NCI-H2081 (cell line): ENCODE results near the gene TRMT44.
"Not testable (repeated sequence)": the region's sequence is repeated elsewhere in the genome, so short reads cannot be mapped to it uniquely, and the experiment has no call there.

Experiments used
- DNase-seq, 2 experiments: peaks; one replicate each; lab custom pipeline; 2025; lab: John Stamatoyannopoulos, UW

Gene TRMT44

DNA sequence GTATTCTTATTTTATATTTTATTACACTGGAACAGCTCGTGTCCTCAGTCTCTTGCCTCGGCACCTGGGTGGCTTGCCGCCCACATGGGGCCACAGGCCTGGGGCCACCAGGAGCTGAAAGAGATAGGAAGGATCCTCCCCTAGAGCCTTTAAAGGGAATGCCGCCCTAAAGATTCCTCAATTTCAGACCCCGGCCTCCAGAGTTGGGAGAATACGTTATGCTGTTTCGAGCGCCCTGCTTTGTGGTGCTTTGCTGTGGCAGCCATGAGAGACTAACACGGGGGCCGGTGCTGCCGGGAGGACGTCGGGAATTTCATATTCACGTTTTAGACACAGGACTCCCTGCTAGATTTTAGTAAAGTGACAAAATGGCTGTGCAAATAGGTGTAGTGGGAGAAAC lies 33.3 kb upstream of the TRMT44 start:
- DNase-seq = no peak

DNA sequence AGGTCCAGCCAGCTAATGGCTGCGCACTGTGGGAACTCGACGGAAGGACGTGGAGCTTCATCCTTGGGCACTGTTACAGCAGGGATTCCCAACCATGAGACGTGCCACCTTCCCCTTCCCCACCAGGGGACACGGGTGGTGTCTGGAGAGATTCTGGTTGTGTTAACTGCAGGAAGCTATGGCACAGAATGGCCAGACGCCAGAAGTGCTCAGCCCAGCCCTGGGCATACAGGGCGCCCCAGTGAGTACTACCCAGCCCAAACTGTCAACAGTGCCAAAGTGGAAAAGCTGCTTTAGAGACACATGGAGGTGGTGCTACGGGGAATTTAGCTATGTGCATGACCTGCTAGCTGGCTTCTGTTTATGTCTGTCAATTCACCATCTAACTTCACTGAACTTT lies 32.8 kb upstream of the TRMT44 start:
- DNase-seq = peak in 1 of 2 experiments; percentile 24

DNA sequence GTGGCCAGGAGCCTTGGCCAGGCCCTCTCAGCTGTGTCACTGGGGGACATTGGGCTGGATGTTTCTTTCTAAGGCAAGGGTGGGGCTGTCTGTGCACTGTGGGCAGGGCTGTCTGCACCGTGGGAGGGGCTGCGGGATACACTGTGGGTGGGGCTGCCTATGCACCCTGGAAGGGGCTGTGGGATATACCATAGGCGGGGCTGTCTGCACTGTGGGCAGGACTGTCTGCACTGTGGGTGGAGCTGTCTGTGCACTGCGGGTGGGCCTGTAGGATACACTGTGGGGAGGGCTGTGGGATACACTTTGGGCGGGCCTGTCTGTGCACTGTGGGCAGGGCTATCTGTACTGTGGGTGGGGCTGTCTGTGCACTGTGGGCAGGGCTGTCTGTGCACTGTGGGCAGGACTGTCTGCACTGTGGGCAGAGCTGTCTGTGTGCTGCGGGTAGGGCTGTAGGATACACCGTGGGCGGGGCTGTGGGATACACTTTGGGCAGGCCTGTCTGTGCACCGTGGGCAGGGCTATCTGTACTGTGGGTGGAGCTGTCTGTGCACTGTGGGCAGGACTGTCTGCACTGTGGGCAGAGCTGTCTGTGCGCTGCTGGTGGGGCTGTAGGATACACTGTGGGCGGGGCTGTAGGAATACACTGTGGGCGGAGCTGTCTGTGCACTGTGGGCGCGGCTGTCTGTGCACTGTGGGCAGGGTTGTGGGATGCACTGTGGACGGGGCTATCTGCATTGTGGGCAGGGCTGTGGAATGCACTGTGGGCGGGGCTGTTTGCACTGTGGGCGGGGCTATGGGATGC lies 31.1 kb upstream of the TRMT44 start:
- DNase-seq = no peak

DNA sequence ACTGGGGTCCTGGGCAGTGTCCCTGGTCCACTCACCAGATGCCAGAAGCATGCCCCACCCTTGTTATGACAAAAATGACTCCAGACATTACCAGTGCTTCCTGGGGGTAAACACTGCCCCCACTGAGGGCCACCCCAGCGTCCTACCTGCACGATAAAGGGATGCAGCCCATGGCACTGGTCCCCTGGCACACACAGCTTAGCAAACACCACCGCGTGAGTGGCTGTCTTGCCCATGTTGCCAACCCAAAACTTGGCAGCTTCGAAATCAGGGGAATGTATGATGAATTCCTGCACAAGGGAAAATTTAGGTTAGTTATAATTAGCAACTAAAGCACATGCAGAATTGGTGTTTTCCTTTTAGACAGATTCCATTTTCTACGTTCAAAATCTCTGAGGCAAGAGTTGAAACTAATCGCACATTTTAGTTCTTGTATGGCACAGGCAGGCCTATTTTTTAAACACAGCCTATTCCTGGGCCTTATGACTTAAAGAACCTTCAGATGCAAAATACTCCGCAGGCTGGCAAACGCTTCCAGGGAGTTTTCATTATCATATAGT lies 30.4 kb upstream of the TRMT44 start:
- DNase-seq = no peak

DNA sequence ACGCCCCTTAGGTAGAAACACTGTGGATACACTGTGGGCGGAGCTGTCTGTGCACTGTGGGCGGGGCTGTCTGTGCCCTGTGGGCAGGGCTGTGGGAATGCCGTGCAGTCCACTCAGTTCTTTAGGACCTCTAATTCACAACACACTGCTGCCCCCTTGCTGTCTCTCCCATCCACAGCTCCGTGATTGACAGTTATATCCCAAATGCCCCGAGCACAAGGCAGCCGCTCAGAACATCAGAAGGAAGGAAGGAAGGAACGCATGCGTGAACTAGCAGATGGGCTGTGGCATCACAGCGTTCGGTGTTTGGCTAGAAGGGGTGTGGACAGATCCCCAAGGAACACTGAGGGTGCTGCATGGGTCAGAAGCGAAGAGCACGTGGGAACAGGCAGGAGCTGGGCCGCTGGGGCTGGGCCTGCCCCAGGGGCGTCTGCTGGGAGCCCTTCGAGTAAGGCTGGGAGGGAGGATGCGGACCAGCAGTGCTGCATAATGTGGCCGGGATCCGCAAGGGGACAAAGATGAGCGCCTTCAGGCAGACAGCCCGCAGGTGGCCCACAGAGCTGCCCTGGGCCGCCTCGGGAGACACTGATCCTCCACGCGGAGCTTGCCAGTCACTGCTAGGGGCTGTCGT lies 29.8 kb upstream of the TRMT44 start:
- DNase-seq = peak; percentile 34 to 48

DNA sequence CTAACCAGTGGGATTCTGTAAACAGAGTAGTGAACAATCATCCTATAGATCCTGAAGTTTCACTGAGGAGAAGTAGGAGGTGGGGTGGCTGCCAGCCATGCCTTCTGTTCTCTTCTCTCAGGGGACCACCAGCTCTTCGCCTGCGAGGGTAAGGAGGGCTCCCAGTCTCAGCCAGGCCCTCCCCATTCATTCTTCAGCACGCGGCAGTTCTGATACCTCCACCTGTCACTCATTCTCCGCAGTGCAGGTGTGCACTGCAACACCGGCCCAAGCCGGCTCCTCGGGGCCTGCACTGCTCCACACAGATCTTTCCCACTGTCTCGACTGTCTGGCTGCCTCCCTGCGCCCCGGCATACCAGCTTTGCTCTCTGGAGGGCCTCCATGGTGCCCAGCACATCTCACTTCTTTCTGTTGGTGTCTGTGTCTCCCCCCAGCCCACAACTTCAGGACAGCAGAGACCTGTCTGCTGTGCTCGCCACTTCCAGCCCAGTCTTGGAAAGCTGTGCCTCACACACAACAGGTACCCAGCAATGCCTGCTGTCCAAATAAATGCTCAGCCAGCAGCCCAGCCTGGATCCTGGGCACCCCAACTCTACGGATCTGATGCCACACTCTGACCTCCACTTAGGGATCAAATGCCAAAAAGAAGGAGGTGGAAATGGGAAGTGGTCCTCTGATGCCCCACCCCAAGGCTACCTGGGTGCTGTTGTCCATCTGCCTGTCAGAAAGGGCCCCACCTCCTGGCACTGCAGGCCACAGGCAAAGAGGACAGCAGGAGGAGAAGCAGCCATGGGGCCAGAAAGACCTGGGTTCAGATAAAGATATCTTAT lies 29.0 kb upstream of the TRMT44 start:
- no peak for DNase-seq

DNA sequence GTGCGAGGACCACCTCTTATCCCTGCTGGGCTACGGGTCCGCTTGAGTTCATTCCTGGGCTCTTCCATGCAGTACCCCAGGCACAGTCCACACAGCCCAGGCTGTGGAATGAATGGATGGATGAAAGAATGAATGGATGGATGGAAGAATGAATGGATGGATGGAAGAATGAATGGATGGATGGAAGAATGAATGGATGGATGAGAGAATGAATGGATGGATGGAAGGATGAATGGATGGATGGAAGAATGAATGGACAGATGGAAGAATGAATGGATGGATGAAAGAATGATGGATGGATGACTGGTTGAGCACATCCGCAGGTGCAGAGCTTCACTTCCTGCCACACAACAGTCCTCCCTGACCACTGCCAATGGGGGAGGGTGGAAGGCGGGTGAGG lies 28.3 kb upstream of the TRMT44 start:
- no peak for DNase-seq

DNA sequence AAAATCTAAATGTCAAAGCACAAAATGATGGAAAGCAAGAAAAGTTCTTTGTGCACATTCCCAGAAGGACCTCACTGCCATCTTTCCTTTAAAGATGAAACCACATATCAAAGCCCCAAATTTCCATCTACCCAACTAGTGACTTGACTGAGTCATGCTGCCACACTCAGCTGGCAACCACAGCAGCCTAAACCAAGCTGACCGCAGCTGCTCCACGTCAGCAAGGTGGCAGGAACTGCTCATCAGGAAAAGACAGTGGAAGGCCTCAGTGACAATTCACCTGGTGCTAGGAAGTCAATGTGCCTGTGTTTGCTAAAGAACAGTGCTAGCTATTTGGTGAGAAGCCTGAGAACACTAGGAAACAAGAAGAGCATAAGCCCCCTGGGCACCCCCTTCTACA lies 26.2 kb upstream of the TRMT44 start:
- DNase-seq = no peak

DNA sequence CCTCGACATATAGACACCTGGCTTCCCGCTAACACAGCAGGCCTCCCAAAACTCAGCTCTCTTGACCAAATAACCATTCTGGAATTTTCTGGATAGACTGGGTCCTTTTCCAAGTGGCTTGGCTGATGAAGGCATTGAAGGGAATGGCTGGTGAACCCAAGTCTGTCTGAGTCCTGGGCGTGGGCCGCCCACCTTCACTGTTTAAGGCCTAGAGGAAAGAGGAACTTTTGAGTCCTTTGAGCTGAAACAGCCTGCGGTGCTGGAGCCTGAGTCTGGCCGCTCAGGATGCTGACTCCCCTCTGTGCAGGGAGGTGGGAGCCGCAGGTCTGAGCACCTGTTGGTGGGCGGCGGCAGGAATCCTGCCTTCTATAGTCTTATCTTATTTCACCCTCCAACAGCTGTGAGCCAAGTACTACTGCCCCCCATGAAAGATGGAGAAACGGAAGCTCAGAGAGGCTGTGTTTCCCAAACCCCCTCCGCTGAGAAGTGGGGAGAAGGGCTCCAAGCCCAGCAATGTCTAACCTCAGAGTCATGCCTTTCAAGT lies 23.4 kb upstream of the TRMT44 start:
- no peak for DNase-seq

DNA sequence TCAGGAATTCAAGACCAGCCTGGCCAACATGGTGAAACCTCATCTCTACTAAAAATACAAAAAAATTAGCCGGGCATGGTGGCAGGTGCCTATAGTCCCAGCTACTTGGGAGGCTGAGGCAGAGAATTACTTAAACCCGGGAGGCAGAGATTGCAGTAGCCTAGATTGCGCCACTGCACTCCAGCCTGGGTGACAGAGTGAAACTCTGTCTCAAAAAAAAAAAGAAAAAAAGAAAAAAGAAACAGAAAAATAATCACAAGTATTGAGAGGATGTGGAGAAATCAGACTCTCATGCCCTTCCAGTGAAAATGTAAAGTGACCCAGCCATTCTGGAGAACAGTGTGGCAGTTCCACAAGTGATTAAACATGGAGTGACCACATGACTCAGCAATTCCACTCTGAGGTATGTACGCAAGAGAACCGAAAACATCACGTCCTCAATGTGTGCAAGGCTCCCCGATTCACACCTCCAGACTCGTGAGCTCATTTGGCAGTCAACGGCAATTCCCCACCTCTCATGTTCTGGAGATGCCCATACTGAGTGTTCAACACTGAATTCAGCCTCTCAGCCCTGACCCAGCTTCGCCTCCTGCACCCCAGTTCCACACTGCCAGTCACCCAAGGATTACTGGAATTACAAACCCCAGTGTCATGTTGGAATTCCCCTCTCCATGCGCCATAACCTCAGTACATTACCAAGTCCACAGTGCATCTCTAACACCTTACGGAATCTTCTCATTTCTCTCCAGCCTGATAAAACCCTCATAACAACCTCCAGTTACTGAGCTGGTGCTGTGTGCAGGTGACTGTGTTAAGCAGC lies 21.1 kb upstream of the TRMT44 start:
- no peak for DNase-seq

DNA sequence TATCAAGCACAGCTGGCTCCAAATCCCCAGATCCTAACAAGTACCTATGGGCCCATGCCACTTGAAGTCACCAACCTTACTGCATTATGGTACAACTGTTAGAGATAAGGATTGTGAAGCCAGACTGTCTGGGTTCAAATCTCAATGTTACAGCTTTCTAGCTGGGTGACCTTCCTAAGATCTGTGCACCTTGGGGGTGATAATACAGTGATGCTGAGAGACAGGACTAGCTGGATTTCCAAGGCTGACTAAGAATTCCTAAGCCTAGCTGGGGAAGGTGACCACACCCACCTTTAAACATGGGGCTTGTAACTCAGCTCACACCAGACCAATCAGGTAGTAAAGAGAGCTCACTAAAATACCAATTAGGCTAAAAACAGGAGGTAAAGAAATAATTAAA lies 20.4 kb upstream of the TRMT44 start:
- DNase-seq = not testable (repeated sequence)

DNA sequence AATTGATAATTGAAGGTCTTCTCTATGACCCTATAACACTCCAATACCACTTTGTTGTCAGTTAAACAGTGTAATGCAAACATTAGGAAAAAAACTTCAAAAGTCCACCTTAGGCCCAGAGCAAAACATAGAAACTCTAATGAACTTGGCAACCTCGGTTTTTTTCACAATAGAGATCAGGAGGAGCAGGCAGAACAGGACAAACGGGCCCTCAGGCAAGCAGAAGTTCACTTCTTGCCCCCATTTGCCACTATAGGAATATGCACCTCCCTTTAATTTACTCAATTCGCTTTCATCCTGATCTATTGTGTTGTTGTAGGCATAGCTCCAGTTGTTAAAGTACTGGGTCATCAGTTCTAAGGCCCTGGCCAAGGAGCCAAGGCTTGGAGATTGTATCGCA lies 18.2 kb upstream of the TRMT44 start:
- no peak for DNase-seq

DNA sequence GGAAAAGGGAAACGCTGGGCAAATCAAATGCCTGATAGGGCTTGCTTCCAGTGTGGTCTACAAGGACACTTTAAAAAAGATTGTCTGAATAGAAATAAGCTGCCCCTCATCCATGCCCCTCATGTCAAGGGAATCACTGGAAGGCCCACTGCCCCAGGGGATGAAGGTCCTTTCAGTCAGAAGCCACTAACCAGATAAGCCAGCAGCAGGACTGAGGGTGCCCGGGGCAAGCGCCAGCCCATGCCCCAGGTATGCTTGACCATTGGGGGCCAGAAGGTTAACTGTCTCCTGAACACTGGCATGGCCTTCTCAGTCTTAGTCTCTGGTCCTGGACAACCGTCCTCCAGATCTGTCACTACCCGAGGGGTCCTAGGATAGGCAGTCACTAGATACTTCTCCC lies 17.8 kb upstream of the TRMT44 start:
- DNase-seq = no peak

DNA sequence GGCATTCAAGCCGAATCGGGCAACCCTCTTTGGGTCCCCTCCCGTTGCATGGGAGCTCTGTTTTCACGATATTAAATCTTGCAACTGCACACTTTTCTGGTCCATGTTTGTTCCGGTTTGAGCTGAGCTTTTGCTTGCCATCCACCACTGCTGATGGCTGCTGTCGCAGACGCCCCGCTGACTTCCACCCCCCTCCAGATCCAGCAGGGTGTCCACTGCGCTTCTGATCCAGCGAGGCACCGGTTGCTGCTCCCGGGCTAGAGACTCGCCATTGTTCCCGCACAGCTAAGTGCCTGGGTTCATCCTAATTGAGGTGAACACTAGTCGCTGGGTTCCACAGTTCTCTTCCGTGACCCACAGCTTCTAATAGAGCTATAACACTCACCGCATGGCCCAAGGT lies 13.3 kb upstream of the TRMT44 start:
- no peak for DNase-seq

DNA sequence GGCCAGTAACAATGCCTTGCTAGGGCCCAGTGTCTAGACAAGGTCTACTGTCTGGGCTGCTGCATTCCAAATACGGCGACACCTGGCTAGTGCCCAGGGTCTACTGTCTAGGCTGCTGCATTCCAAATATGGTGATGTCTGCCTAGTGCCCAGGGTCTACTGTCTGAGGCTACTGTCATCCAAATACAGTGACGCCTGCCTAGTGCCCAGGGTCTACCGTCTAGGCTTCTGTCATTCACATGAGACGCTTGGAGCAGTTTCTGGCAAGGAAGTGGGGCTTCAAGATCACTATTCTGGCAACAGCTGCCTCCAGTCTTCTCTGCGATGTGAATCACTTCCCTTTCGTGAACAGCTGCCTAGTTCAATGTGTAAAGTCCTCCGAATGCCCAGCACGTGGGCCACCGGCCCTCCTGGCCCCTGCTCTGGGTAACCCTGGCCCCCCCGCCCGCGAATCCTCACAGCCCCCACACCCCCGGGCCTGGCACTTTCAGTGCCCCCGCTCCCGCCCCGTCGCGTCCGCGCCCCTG lies 12.8 kb upstream of the TRMT44 start:
- no peak for DNase-seq

DNA sequence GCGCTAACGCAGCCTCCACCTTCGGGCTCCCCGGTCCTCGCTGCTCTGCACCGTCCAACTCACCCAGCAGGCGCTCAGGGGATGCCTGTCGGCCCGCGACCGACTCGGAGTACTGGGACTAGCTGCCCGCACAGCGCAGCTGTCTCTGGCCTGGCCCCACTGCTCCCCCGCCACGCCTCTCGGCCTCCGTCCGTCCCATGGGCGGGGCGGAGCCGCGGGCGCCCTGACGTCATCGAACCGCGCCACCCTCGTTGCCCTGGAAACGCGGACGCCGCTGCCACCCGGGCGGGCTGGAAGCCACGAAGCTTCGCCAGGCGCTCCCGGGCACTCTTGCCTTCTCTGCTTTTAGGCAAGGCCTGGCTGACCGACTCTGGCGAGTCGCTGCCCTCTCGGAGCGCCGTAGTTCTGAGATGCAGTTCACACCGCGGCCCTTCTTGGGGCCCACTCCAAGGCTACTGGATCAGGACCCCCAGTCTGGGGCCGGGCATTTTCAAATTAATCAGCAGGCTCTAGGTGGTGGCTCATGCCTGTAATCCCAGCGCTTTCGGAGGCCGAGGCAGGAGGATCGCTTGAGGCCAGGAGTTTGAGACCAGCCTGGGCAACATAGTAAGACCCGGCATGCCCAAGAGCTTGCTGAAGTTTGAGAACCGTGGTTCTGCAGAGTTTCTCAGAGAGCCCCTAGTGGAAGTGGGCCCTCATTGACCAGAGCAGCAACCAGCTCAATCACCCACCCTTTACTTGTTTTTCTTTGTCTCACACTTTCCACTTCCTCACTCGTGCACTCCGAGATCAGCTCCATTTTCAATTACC lies 12.1 kb upstream of the TRMT44 start:
- DNase-seq = peak; percentile 79 to 87

DNA sequence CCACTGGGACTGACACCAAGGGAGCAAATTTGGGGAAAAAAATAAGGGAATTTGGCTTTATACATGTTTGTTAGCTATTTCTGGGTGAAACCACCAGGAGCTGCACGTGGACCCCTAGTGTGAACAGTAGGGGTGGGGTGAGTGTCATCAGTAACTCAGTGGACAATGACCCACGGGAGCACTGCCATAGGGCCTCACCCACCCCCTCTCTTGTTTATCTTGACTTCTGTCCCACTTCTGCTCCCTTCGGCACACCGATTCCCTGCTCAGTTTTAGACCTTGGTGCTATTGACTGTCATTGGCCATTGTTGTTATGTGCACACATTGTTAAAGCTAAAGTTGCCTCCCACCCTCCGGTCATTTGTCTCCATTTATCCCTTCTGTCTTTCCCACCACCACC lies 9.0 kb upstream of the TRMT44 start:
- no peak for DNase-seq

DNA sequence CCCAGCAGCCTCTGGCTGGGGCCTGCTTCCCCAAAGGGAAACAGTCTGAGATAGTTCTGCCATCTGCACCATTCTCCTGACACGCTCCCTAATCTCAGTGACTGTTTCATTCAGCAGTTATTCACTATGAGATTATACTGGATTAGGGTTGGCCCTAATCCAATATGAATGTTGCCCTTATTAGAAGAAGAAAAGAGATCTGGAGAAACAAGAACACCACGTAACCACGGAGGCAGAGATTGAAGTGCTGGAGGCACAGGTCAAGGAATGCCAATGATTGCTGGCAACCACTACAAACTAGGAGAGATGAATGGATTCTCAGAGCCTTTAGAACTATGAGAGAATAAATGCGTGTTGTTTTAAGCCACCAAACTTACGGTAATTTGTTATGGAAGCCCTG lies 7.4 kb upstream of the TRMT44 start:
- DNase-seq = no peak

DNA sequence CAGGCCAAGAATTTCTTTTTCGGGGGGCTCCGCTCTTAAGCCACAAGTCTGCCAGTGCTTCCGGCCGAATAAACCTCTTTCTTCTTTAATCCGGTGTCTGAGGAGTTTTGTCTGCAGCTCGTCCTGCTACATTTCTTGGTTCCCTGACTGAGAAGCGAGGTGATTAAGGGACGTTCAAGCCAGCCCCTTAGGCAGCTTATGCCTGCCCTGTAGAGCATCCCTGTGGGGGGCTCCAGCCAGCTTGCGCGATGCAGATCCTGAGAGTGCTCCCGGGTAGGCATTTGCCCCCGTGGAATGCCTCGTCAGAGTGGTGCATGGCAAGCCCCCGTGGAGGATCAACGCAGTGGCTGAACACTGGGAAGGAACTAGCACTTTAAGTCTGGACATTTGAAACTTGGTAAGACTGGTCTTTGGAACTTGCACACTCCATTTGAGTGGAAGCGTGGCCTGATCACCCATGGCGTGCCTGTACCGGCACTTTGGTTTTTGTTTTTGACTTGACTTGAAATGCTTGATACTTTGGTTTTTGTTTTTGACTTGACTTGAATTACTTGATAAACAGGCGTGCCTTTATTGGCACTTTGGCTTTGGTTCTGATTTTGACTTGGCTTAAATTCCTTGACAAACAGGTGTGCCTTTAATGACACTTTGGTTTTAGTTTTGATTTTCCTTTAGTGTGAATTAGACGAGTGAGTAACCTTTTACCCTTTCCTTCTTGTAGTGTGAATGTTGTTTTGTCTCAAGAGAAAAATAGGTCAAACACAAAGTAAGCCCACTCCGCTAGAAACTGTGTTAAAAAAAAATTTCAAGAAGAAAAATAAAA lies 6.1 kb upstream of the TRMT44 start:
- no peak for DNase-seq
